T-helper 2 cell treated with Interferon-gamma antibody and Interleukin-4, amounts not matched to agents 5 μg/mL and 100 μg/mL, for 36 hours (primary cell): ENCODE measurements around the gene DHX29.

Source experiments
- DNase-seq: peaks from one replicate; pipeline ENCODE4 v3.0.0; 2021; ENCODE audit warnings: low spot score
- H3K27ac Mint-ChIP-seq: one replicate; pipeline ENCODE4 v1.8.0; 2021; ENCODE audit warnings: mild to moderate bottlenecking, mixed read lengths
- H3K27me3 Mint-ChIP-seq: one replicate; pipeline ENCODE4 v1.8.0; 2021; ENCODE audit warnings: low read depth, mixed read lengths
- H3K36me3 Mint-ChIP-seq: one replicate; pipeline ENCODE4 v1.8.0; 2021; ENCODE audit warnings: low read depth, mixed read lengths
- H3K4me1 Mint-ChIP-seq: one replicate; pipeline ENCODE4 v1.8.0; 2021; ENCODE audit warnings: low read depth, mixed read lengths
- H3K4me3 Mint-ChIP-seq: one replicate; pipeline ENCODE4 v1.8.0; 2022; ENCODE audit warnings: mild to moderate bottlenecking, moderate library complexity, mixed read lengths
- H3K9me3 Mint-ChIP-seq: one replicate; pipeline ENCODE4 v1.8.0; 2021; ENCODE audit warnings: mixed read lengths

The DHX29 gene

GRCh38 chr5:55304584-55304983, 2.9 kb downstream of the DHX29 start:
- Mint-ChIP-seq H3K27me3 (no peaks in the 10 kb centered on the region), H3K36me3 (peaks cover 21% of the 10 kb centered on the region), H3K27ac (no peak overlapping the region), H3K4me3 (no peak overlapping the region), H3K9me3 (no peaks in the 10 kb centered on the region), H3K4me1 (peaks cover 5% of the 10 kb centered on the region)
- no peak for DNase-seq

GRCh38 chr5:55303238-55303690, 4.2 kb downstream of the DHX29 start:
- H3K4me1 Mint-ChIP-seq: peaks cover 5% of the 10 kb centered on the region
- DNase-seq: no peak
- H3K9me3 Mint-ChIP-seq: no peaks in the 10 kb centered on the region
- no peak overlapping the region for H3K27ac Mint-ChIP-seq
- H3K36me3 Mint-ChIP-seq: peaks cover 24% of the 10 kb centered on the region
- H3K4me3 Mint-ChIP-seq: no peak overlapping the region
- H3K27me3 Mint-ChIP-seq: no peaks in the 10 kb centered on the region

GRCh38 chr5:55300890-55301289, 6.6 kb downstream of the DHX29 start:
- Mint-ChIP-seq H3K9me3 (no peaks in the 10 kb centered on the region), H3K36me3 (peaks cover 32% of the 10 kb centered on the region), H3K4me3 (no peak overlapping the region), H3K27ac (no peak overlapping the region), H3K4me1 (peaks cover 5% of the 10 kb centered on the region), H3K27me3 (no peaks in the 10 kb centered on the region)
- no peak for DNase-seq

- H3K4me3 Mint-ChIP-seq: no peak overlapping the region
- DNase-seq: no peak
- H3K27me3 Mint-ChIP-seq: no peaks in the 10 kb centered on the region
- no peaks in the 10 kb centered on the region for H3K4me1 Mint-ChIP-seq
- H3K9me3 Mint-ChIP-seq: no peaks in the 10 kb centered on the region
- no peak overlapping the region for H3K27ac Mint-ChIP-seq
- peaks cover 55% of the 10 kb centered on the region for H3K36me3 Mint-ChIP-seq
These were observed 12.6 kb downstream of the DHX29 start for GRCh38 chr5:55294935-55295334.

GRCh38 chr5:55290991-55291390, 16.5 kb downstream of the DHX29 start:
- no peaks in the 10 kb centered on the region for H3K4me1 Mint-ChIP-seq
- DNase-seq: no peak
- no peaks in the 10 kb centered on the region for H3K27me3 Mint-ChIP-seq
- no peak overlapping the region for H3K4me3 Mint-ChIP-seq
- H3K36me3 Mint-ChIP-seq: peaks cover 55% of the 10 kb centered on the region
- H3K9me3 Mint-ChIP-seq: no peaks in the 10 kb centered on the region
- H3K27ac Mint-ChIP-seq: no peak overlapping the region

GRCh38 chr5:55289808-55290207, 17.7 kb downstream of the DHX29 start:
- Mint-ChIP-seq H3K36me3 (peaks cover 46% of the 10 kb centered on the region), H3K4me1 (no peaks in the 10 kb centered on the region), H3K4me3 (no peak overlapping the region), H3K27ac (no peak overlapping the region), H3K9me3 (no peaks in the 10 kb centered on the region), H3K27me3 (no peaks in the 10 kb centered on the region)
- no peak for DNase-seq

GRCh38 chr5:55286411-55286933, 21.0 kb downstream of the DHX29 start:
- Mint-ChIP-seq H3K36me3 (peaks cover 26% of the 10 kb centered on the region), H3K27ac (no peak overlapping the region), H3K9me3 (no peaks in the 10 kb centered on the region), H3K27me3 (no peaks in the 10 kb centered on the region), H3K4me1 (no peaks in the 10 kb centered on the region), H3K4me3 (no peak overlapping the region)
- DNase-seq: no peak

GRCh38 chr5:55278778-55279177, 28.7 kb downstream of the DHX29 start:
- Mint-ChIP-seq H3K27me3 (no peaks in the 10 kb centered on the region), H3K4me1 (peaks cover 2% of the 10 kb centered on the region), H3K27ac (peak overlapping the region; percentile 38), H3K9me3 (no peaks in the 10 kb centered on the region), H3K4me3 (no peak overlapping the region), H3K36me3 (peaks cover 35% of the 10 kb centered on the region)
- DNase-seq: no peak

GRCh38 chr5:55276771-55277170, 30.7 kb downstream of the DHX29 start:
- no peak overlapping the region for H3K27ac Mint-ChIP-seq
- peaks cover 40% of the 10 kb centered on the region for H3K36me3 Mint-ChIP-seq
- no peak for DNase-seq
- H3K27me3 Mint-ChIP-seq: no peaks in the 10 kb centered on the region
- no peak overlapping the region for H3K4me3 Mint-ChIP-seq
- no peaks in the 10 kb centered on the region for H3K9me3 Mint-ChIP-seq
- peaks cover 2% of the 10 kb centered on the region for H3K4me1 Mint-ChIP-seq

- Mint-ChIP-seq H3K9me3 (no peaks in the 10 kb centered on the region), H3K4me3 (no peak overlapping the region), H3K27ac (no peak overlapping the region), H3K27me3 (no peaks in the 10 kb centered on the region), H3K4me1 (no peaks in the 10 kb centered on the region), H3K36me3 (peaks cover 38% of the 10 kb centered on the region)
- DNase-seq: no peak
These were observed 49.2 kb downstream of the DHX29 start for GRCh38 chr5:55258339-55258738.

- H3K27ac Mint-ChIP-seq: no peak overlapping the region
- H3K27me3 Mint-ChIP-seq: peaks cover 9% of the 10 kb centered on the region
- peaks cover 25% of the 10 kb centered on the region for H3K36me3 Mint-ChIP-seq
- no peak overlapping the region for H3K4me3 Mint-ChIP-seq
- H3K9me3 Mint-ChIP-seq: no peaks in the 10 kb centered on the region
- no peaks in the 10 kb centered on the region for H3K4me1 Mint-ChIP-seq
- no peak for DNase-seq
These were observed 52.7 kb downstream of the DHX29 start for GRCh38 chr5:55254802-55255201.

GRCh38 chr5:55250064-55250463, 57.4 kb downstream of the DHX29 start:
- no peaks in the 10 kb centered on the region for H3K4me1 Mint-ChIP-seq
- H3K4me3 Mint-ChIP-seq: no peak overlapping the region
- peaks cover 4% of the 10 kb centered on the region for H3K36me3 Mint-ChIP-seq
- DNase-seq: no peak
- H3K9me3 Mint-ChIP-seq: peaks cover 16% of the 10 kb centered on the region
- H3K27ac Mint-ChIP-seq: no peak overlapping the region
- H3K27me3 Mint-ChIP-seq: peaks cover 22% of the 10 kb centered on the region

- no peaks in the 10 kb centered on the region for H3K36me3 Mint-ChIP-seq
- H3K27ac Mint-ChIP-seq: no peak overlapping the region
- H3K9me3 Mint-ChIP-seq: no peaks in the 10 kb centered on the region
- no peaks in the 10 kb centered on the region for H3K4me1 Mint-ChIP-seq
- H3K27me3 Mint-ChIP-seq: peaks cover 58% of the 10 kb centered on the region
- H3K4me3 Mint-ChIP-seq: no peak overlapping the region
- no peak for DNase-seq
These were observed 65.7 kb downstream of the DHX29 start for GRCh38 chr5:55241746-55242145.

- peaks cover 69% of the 10 kb centered on the region for H3K27me3 Mint-ChIP-seq
These were observed 70.7 kb downstream of the DHX29 start for GRCh38 chr5:55236800-55237199.

GRCh38 chr5:55234121-55234700, 73.3 kb downstream of the DHX29 start:
- H3K9me3 Mint-ChIP-seq: no peaks in the 10 kb centered on the region
- peaks cover 77% of the 10 kb centered on the region for H3K27me3 Mint-ChIP-seq
- peak overlapping the region; percentile 52 for H3K27ac Mint-ChIP-seq
- H3K4me3 Mint-ChIP-seq: peak overlapping the region; percentile 83
- peaks cover 30% of the 10 kb centered on the region for H3K4me1 Mint-ChIP-seq
- H3K36me3 Mint-ChIP-seq: no peaks in the 10 kb centered on the region
- no peak for DNase-seq

More at GRCh38 chr5:55236800-55237199, 70.7 kb downstream of the DHX29 start:
- Mint-ChIP-seq H3K9me3 (no peaks in the 10 kb centered on the region), H3K36me3 (no peaks in the 10 kb centered on the region), H3K27ac (no peak overlapping the region), H3K4me1 (peaks cover 13% of the 10 kb centered on the region), H3K4me3 (no peak overlapping the region)
- no peak for DNase-seq
